ENCODE data around the gene CRISP2. TPM values are rescaled to one million over a fixed set of nuclear protein-coding genes. Genes with fewer than 3 reads are reported as not detected.

CRISP2 gene
- total and polyA plus RNA-seq, 2 of the 8 experiments (the other 6 are each of a cell fraction or from before 2014, with no cell fraction given), result 0.06 TPM; not detected in 1

DNA sequence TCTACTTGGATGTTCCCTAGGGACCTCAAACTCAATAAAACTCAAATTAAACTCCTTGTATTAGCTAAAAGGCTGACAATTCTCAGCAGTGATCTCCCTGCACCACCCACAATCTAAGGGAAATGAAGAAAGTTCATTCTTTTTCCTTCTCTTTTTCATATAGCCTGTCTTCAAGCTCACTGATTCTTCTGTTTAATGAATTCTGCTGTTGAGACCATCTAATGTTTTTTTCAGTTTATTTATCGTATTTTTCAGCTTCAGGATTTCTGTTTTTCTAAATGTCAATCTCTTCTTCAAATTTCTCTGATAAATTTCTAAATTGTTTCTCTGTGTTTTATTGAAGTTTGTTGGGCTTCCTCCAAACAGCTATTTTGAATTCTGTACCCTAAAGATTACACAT, 19.8 kb downstream of the CRISP2 start:
- no peaks in the 10 kb centered on the region for H4K20me1 ChIP-seq (replicated peaks in 1 of 2; ENCODE audit: control insufficient read depth in 1 of 2, insufficient read depth in 2 of 2, low read length in 2 of 2)
- H3K9me3 ChIP-seq (ENCODE audit: insufficient read depth in 2 of 2, low read depth in 1 of 2, low read length in 1 of 2), result no peaks in the 10 kb centered on the region; a peak in 2 of 4 replicates
- no peak overlapping the region for H4K91ac ChIP-seq (replicated peaks; ENCODE audit: insufficient read length, low read length)
- no peaks in the 10 kb centered on the region for H3K79me2 ChIP-seq (ENCODE audit: control insufficient read depth in 1 of 2, insufficient read depth in 2 of 2, low read length in 2 of 2)
- no peaks in the 10 kb centered on the region for H3K27me3 ChIP-seq (replicated peaks in 1 of 4; ENCODE audit: control insufficient read depth in 3 of 4, extremely low read depth in 1 of 4, insufficient read depth in 3 of 4, low read length in 3 of 4)
- H2BK120ac ChIP-seq (replicated peaks; ENCODE audit: low read depth, low read length), result no peak overlapping the region
- CTCF ChIA-PET (ENCODE audit: partially characterized antibody), result interaction anchor here (0.9 kb wide), 1 partner anchor 157 kb away, joined by 4 read pairs; no protein-coding TSS in a partner anchor
- POLR2A ChIA-PET (ENCODE audit: partially characterized antibody), result no interaction called here
- no peak overlapping the region for H2BK12ac ChIP-seq (ENCODE audit: low read depth, low read length)
- no peaks in the 10 kb centered on the region for H3K4me1 ChIP-seq (replicated peaks in 1 of 4; ENCODE audit: control insufficient read depth in 3 of 4, insufficient read depth in 4 of 4, low read length in 3 of 4)
- H4K5ac ChIP-seq (ENCODE audit: insufficient read length, low read depth, low read length), result no peak overlapping the region
- no peak overlapping the region for H3K14ac ChIP-seq (ENCODE audit: insufficient read length)
- no peaks in the 10 kb centered on the region for H3K36me3 ChIP-seq (ENCODE audit: control insufficient read depth in 2 of 4, insufficient read depth in 4 of 4, low read length in 3 of 4)
- H3K23me2 ChIP-seq (ENCODE audit: low read depth, low read length), result no peaks in the 10 kb centered on the region
- no peak overlapping the region for H3K9ac ChIP-seq (replicated peaks in 1 of 4; ENCODE audit: extremely low read depth in 1 of 4, low read depth in 3 of 4, low read length in 3 of 4)
- H4K8ac ChIP-seq (ENCODE audit: extremely low read depth, insufficient read depth, low read length), result no peak overlapping the region
- H3K79me1 ChIP-seq (ENCODE audit: low read depth, low read length), result no peaks in the 10 kb centered on the region
- no peak overlapping the region for H3K4ac ChIP-seq (replicated peaks; ENCODE audit: insufficient read length, low read depth, low read length)
- H3K56ac ChIP-seq (replicated peaks; ENCODE audit: insufficient read length, low read depth, low read length), result no peak overlapping the region
- no peak overlapping the region for H2BK5ac ChIP-seq (ENCODE audit: low read depth, low read length)
- no peak overlapping the region for H3K18ac ChIP-seq (ENCODE audit: extremely low read depth, low read length)
- no peak overlapping the region for H2BK20ac ChIP-seq (ENCODE audit: low read length)
- H3K4me3 ChIP-seq (ENCODE audit: extremely low read depth in 1 of 4, insufficient read depth in 2 of 4, low read depth in 3 of 4, low read length in 4 of 4), result no peak overlapping the region
- no peak overlapping the region for H3K4me2 ChIP-seq (ENCODE audit: insufficient read depth in 1 of 2, low read depth in 2 of 2, low read length in 2 of 2)
- no peak overlapping the region for H2BK15ac ChIP-seq (ENCODE audit: low read length)
- H2AFZ ChIP-seq (ENCODE audit: low read length), result no peak overlapping the region
- no peak for DNase-seq (ENCODE audit: low read depth in 1 of 2, low spot score in 2 of 2)
- no peak overlapping the region for H2AK5ac ChIP-seq (ENCODE audit: low read depth, low read length)
- no peak overlapping the region for H3K23ac ChIP-seq (ENCODE audit: insufficient read length)
- no peak for FAIRE-seq
- H3K27ac ChIP-seq (ENCODE audit: low read depth, low read length), result no peak overlapping the region
- 79% methylated on average over 1 of the region's 1 CpG; no CpG with 5 or more reads in 1 of the 2 experiments for whole genome bisulfite sequencing, 2 experiments (ENCODE audit: extremely low coverage in 1 of 2, insufficient coverage in 1 of 2, insufficient read length in 1 of 2, insufficient replicate concordance in 2 of 2, low coverage in 1 of 2, low lambda C conversion rate in 2 of 2, missing lambda C conversion rate in 1 of 2)
- no peak for TF ChIP-seq SIRT6 (IDR thresholded peaks at IDR 0.05; ENCODE audit: low read length)
- TF ChIP-seq BRCA1 (IDR thresholded peaks at IDR 0.05; ENCODE audit: low read depth, low read length), result no peak
- TF ChIP-seq, protein P1, sequence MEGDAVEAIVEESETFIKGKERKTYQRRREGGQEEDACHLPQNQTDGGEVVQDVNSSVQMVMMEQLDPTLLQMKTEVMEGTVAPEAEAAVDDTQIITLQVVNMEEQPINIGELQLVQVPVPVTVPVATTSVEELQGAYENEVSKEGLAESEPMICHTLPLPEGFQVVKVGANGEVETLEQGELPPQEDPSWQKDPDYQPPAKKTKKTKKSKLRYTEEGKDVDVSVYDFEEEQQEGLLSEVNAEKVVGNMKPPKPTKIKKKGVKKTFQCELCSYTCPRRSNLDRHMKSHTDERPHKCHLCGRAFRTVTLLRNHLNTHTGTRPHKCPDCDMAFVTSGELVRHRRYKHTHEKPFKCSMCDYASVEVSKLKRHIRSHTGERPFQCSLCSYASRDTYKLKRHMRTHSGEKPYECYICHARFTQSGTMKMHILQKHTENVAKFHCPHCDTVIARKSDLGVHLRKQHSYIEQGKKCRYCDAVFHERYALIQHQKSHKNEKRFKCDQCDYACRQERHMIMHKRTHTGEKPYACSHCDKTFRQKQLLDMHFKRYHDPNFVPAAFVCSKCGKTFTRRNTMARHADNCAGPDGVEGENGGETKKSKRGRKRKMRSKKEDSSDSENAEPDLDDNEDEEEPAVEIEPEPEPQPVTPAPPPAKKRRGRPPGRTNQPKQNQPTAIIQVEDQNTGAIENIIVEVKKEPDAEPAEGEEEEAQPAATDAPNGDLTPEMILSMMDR (IDR thresholded peaks at IDR 0.05; ENCODE audit: control extremely low read depth in 1 of 3, insufficient read depth in 1 of 3, low read depth in 1 of 3, low read length in 3 of 3), result no peak
- no peak for TF ChIP-seq HDAC2 (IDR thresholded peaks at IDR 0.05; ENCODE audit: borderline replicate concordance in 1 of 2, low read depth in 2 of 2, low read length in 2 of 2)
- no peak for TF ChIP-seq BCL11A (IDR thresholded peaks at IDR 0.05; ENCODE audit: low read depth in 2 of 2, low read length in 2 of 2)
- TF ChIP-seq TAF7 (optimal IDR thresholded peaks at IDR 0.05; ENCODE audit: borderline replicate concordance, low read depth, low read length), result no peak
- TF ChIP-seq TBP (IDR thresholded peaks at IDR 0.05; ENCODE audit: low read depth, low read length), result no peak
- TF ChIP-seq CHD2 (IDR thresholded peaks at IDR 0.05; ENCODE audit: low read length), result no peak
- TF ChIP-seq, protein P2, sequence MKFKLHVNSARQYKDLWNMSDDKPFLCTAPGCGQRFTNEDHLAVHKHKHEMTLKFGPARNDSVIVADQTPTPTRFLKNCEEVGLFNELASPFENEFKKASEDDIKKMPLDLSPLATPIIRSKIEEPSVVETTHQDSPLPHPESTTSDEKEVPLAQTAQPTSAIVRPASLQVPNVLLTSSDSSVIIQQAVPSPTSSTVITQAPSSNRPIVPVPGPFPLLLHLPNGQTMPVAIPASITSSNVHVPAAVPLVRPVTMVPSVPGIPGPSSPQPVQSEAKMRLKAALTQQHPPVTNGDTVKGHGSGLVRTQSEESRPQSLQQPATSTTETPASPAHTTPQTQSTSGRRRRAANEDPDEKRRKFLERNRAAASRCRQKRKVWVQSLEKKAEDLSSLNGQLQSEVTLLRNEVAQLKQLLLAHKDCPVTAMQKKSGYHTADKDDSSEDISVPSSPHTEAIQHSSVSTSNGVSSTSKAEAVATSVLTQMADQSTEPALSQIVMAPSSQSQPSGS (IDR thresholded peaks at IDR 0.05; ENCODE audit: low read length), result no peak
- no peak for TF ChIP-seq KDM4A (IDR thresholded peaks at IDR 0.05; ENCODE audit: low read depth, low read length, severe bottlenecking)

Data from H1 (cell line).